SKM-1 (cell line): ENCODE data around the gene CRY2.

ENCODE experiments used
- DNase-seq: peaks from one replicate; lab custom pipeline; 2025; ENCODE audit not compliant: unreplicated experiment; lab: John Stamatoyannopoulos, UW

CRY2 gene

DNA sequence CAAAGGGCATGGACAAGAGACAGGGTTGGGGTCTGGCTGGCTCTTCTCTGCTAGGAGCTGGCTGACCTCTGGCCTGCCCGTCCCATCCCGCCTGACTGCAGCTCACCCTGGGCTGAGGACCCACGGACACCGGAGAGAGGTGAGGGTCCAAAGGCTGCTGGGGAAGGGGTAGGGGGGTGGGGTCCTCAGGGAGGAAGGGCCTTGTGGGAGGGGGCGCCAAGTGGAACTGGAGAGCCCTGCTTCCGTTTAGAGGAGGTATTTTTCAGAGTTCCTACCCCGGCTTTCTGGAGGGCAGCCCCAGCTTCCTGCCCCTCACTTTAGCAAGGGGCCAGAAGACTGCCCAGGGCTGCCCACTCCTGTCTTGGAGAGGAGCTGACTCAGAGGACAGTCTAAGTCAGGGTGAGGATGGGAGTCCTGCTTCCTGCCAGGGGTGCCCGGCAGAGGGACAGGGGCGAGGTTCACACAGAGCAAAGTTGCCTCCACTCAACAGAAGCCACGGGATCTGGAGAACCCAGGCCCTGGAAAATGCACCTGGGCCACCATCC is 82.3 kb downstream of the CRY2 start:
- no peak for DNase-seq

GRCh38 chr11:45930031-45930794 is 82.9 kb downstream of the CRY2 start:
- DNase-seq: no peak

DNA sequence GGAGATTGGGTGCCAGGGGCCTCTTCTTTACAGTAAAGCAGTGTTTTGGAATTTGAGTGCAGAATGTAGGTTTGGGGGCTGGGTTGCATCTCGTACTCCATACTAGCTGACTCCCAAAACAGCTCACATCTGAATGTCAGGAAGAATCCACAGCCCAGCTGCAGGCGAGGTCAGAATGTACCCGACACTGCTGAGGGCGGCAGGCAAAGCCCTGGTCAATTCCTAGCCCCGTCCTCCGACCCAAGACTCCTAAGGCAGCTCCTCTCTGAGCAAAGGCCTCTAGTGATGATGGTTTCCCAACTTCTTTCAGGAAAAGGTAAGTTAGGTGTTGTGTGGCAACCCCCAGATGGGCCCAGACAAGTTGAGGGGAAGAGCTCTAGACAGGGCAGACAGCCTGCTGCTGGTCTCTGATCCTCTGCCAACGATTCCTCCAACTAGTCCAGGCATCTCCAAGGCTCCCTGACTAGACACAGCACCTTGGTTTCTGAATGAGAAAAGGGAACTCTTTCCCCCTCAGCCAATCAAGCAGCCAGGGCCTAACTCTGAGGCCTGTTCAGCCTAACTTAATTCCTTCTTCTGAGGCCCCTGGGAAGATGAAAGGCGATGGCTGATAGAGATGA is 83.8 kb downstream of the CRY2 start:
- DNase-seq: no peak

DNA sequence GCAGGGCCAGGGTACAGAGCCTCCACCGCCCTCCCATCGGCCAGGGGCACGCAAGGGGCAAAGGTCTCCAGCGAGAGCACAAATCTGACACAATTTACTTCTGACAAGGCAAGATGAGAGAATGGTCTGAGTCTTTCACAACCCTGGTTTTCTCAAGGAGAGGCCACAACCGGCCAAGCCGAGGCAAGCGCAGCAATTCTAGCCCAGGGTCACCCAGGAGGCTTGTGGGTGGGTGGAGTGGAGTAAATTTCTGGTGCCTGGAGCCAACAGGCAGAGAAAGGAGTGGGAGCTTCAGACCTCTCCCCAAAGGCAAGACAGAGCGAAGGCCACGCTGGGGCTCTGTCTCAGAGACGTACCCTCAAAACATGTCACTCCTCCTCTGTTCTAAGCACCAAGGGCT is 84.5 kb downstream of the CRY2 start:
- DNase-seq: no peak

- no peak for DNase-seq
Observed at GRCh38 chr11:45932217-45932616, 84.9 kb downstream of the CRY2 start.
